ENCODE data around the gene REXO2. TPM values are rescaled to one million over a fixed set of nuclear protein-coding genes. Genes with fewer than 3 reads are reported as not detected.

REXO2 gene
- total RNA-seq, 4 donors from 2014 or later, result 97.8 to 177 (median 119) TPM

DNA sequence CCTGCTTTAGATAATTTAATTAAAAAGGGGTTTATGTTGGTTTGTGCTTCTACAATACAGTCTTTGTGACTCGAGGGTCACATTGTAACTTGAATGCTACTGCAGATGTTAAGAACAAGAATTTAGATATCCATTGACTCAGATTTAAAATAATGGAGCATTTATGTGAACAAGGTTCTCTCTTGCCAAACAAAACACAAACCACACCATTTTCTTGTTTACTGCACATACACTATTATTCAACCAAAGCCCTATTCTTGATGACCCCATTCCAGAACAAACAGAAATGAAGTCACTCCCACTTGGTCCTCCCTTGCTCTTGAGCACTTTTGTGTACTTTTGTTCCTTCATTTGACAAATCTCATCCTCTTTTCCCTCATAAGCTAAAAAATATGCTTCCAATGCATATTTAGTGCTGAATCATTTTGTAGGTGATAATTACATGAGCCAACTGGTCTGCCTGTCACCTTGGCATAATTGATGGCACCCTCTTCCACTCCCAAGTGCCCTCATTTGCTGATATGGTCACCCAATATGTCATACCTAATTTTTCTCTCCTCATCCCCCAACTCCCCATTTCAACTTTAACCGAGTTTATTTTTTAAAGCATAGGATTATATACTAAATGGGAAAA, 41.8 kb upstream of the REXO2 start:
- peaks cover 3 to 32% (median 4%) of the 10 kb centered on the region in 3 donors for H3K4me1 ChIP-seq
- TF ChIP-seq, protein P1, sequence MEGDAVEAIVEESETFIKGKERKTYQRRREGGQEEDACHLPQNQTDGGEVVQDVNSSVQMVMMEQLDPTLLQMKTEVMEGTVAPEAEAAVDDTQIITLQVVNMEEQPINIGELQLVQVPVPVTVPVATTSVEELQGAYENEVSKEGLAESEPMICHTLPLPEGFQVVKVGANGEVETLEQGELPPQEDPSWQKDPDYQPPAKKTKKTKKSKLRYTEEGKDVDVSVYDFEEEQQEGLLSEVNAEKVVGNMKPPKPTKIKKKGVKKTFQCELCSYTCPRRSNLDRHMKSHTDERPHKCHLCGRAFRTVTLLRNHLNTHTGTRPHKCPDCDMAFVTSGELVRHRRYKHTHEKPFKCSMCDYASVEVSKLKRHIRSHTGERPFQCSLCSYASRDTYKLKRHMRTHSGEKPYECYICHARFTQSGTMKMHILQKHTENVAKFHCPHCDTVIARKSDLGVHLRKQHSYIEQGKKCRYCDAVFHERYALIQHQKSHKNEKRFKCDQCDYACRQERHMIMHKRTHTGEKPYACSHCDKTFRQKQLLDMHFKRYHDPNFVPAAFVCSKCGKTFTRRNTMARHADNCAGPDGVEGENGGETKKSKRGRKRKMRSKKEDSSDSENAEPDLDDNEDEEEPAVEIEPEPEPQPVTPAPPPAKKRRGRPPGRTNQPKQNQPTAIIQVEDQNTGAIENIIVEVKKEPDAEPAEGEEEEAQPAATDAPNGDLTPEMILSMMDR (IDR thresholded peaks at IDR 0.05), result no peak
- no peak for TF ChIP-seq POLR2AphosphoS5 (IDR thresholded peaks at IDR 0.05)
- TF ChIP-seq EP300 (IDR thresholded peaks at IDR 0.05), result no peak
- TF ChIP-seq POLR2A (IDR thresholded peaks at IDR 0.05), result no peak
- H3K27me3 ChIP-seq, result no peaks in the 10 kb centered on the region
- no peaks in the 10 kb centered on the region for H3K9me3 ChIP-seq
- WGBS, 2 donors (ENCODE audit: low coverage in 1 of 2), result 33 to 46% methylated on average over 2 of the region's 2 CpGs
- no peak overlapping the region for H3K4me3 ChIP-seq
- peak overlapping the region in 1 of 4 donors; percentile 9 for H3K27ac ChIP-seq
- no peak for ATAC-seq
- H3K36me3 ChIP-seq, result no peaks in the 10 kb centered on the region

DNA sequence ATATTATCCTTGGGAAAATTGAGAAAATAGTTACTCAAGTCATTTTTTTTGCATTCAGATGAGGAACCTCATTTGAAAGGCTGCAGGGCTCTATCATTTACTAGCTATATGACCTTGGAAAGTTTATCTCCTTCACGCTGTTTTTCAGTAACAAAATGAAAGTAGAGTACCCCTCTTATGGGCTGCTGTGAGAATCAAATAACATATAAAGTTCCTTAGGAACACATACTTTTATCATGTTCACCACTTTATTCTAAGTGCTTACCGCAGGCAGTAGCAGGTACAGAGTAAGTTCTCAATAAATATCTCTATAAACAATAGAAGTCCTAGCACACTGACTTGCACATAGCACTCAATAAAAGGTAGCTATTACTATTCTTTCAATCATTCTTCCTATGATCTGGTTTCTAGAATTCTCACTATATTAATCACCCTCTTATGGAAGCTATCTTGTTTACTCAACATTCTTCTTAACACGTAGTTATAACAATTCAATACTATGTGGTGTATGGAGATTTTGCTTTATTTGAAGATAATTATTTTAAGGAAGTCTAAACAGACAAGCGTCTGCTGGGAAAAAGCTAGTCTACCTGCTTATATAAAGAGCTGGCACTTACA, 40.9 kb upstream of the REXO2 start:
- no peak overlapping the region for H3K4me3 ChIP-seq
- H3K9me3 ChIP-seq, result no peaks in the 10 kb centered on the region
- TF ChIP-seq POLR2AphosphoS5 (IDR thresholded peaks at IDR 0.05), result no peak
- no peak for TF ChIP-seq EP300 (IDR thresholded peaks at IDR 0.05)
- no peak for TF ChIP-seq POLR2A (IDR thresholded peaks at IDR 0.05)
- TF ChIP-seq, protein P1 (IDR thresholded peaks at IDR 0.05), result no peak
- WGBS, 2 donors (ENCODE audit: low coverage in 1 of 2), result 44 to 54% methylated on average over 4 of the region's 4 CpGs
- peaks cover 3 to 42% (median 4%) of the 10 kb centered on the region in 3 donors for H3K4me1 ChIP-seq
- no peaks in the 10 kb centered on the region for H3K36me3 ChIP-seq
- H3K27ac ChIP-seq, result peak overlapping the region in 3 of 4 donors; percentile 96 to 97 (median 97)
- no peaks in the 10 kb centered on the region for H3K27me3 ChIP-seq
- no peak for ATAC-seq

DNA sequence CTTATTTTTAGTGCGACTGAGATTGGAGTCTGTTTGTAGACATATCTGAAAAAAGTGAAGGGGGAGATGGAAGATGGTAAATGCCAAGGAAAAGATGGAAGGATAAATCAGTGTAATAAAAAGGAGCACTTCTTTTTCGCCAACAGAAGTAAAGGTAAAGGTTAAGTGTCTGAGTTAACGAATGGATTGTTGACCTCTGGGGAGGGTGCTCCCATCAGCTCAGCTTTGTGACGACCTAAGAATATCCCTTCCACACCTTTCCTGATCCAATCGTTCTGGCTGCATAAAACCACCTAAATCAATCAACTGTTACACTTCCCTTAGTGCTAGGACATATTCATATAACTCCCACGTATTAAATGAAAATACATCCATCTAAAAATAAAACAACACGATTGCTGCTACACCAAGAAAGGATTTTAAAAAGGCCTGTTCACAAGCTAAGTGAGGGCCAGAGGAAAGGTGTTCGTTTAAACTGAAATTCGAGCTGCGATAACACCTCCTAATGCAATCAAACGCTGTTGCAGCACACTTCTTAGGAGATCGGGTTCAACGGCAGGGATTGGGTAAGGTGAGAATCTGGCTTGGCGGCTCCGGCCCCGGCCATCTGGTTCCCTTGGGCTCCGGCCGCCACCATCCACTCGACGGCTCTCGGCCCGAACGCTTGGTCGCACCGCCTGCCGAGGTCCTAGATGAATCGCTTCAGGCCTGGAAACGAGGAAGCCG, 39.6 kb upstream of the REXO2 start:
- Histone ChIP-seq H3K36me3 (no peaks in the 10 kb centered on the region), H3K4me3 (peak overlapping the region; percentile 54 to 75), H3K27ac (peak overlapping the region; percentile 90 to 97 (median 96)), H3K9me3 (no peaks in the 10 kb centered on the region), H3K27me3 (no peaks in the 10 kb centered on the region), H3K4me1 (peaks cover 6 to 54% (median 8%) of the 10 kb centered on the region in 3 donors)
- ATAC-seq, result peak; percentile 57
- WGBS, 2 donors (ENCODE audit: low coverage in 1 of 2), result 0 to 6% methylated on average over 6 to 14 of the region's 29 CpGs
- no peak for TF ChIP-seq EP300 (IDR thresholded peaks at IDR 0.05)

GRCh38 chr11:114400216-114400914, 38.9 kb upstream of the REXO2 start, which contains the start of the genes C11orf71 and RBM7:
TSS of gene C11orf71 (minus strand) at chr11:114400511. CDS start at chr11:114400331, 180 bp downstream.
TSS of gene RBM7 (plus strand) at chr11:114400666. CDS start at chr11:114400672, 6 bp downstream.
- WGBS, 2 donors (ENCODE audit: low coverage in 1 of 2), result no CpG with 5 or more reads among the region's 65 CpGs
- TF ChIP-seq, protein P1 (IDR thresholded peaks at IDR 0.05), result no peak
- peak; percentile 91 to 92 for TF ChIP-seq POLR2A (IDR thresholded peaks at IDR 0.05)
- peak; percentile 93 for TF ChIP-seq POLR2AphosphoS5 (IDR thresholded peaks at IDR 0.05)
- no peak for TF ChIP-seq EP300 (IDR thresholded peaks at IDR 0.05)
- Histone ChIP-seq H3K4me3 (peak within 1 kb of the TSS; percentile 54 to 75), H3K27me3 (no peaks in the 10 kb centered on the region), H3K4me1 (peaks cover 6 to 61% (median 13%) of the 10 kb centered on the region in 3 donors), H3K9me3 (no peaks in the 10 kb centered on the region), H3K36me3 (no peaks in the 10 kb centered on the region), H3K27ac (peak within 1 kb of the TSS; percentile 90 to 97 (median 96))
- peak; percentile 98 for ATAC-seq

- peak overlapping the region; percentile 54 to 75 for H3K4me3 ChIP-seq
- TF ChIP-seq POLR2AphosphoS5 (IDR thresholded peaks at IDR 0.05) (no peak), POLR2A (IDR thresholded peaks at IDR 0.05) (no peak), EP300 (IDR thresholded peaks at IDR 0.05) (no peak)
- TF ChIP-seq, protein P1 (IDR thresholded peaks at IDR 0.05), result no peak
- no peaks in the 10 kb centered on the region for H3K9me3 ChIP-seq
- peaks cover 6 to 66% (median 15%) of the 10 kb centered on the region in 3 donors for H3K4me1 ChIP-seq
- no peaks in the 10 kb centered on the region for H3K27me3 ChIP-seq
- H3K36me3 ChIP-seq, result peaks cover 0 to 4% of the 10 kb centered on the region in 2 donors
- H3K27ac ChIP-seq, result peak overlapping the region; percentile 90 to 97 (median 96)
- WGBS, 2 donors (ENCODE audit: low coverage in 1 of 2), result 0% methylated on average over 7 of the region's 8 CpGs; no CpG with 5 or more reads in 1 of the 2 donors
- ATAC-seq, result no peak
Observed at GRCh38 chr11:114400915-114401223, 38.4 kb upstream of the REXO2 start.

Data from gastroesophageal sphincter (tissue), 4 donors.